Keratinocyte (primary cell): Measurements from ENCODE around the gene GH2. TPM values are rescaled to one million over a fixed set of nuclear protein-coding genes. Genes with fewer than 3 reads are reported as not detected.

ENCODE experiments used
- DNase-seq: peaks from one replicate; pipeline ENCODE4 v3.0.0-alpha.2; 2011; ENCODE audit warnings: low read depth, missing footprints, low spot score
- FAIRE-seq: peaks from 2 replicates; lab custom pipeline; 2011; peaks lifted over from hg19 to GRCh38; lab: Jason Lieb, UNC
- H2AFZ ChIP-seq: 2 replicates; pipeline ENCODE4 v1.6.0; 2012; ENCODE audit warnings: low read length, control low read depth, inconsistent platforms; ENCODE audit not compliant: control insufficient read depth
- H3K27ac ChIP-seq: 2 replicates; pipeline ENCODE4 v1.5.1; 2011; ENCODE audit warnings: low read length; ENCODE audit not compliant: control insufficient read depth, insufficient read depth
- H3K27me3 ChIP-seq: 3 replicates; pipeline ENCODE4 v1.6.0; 2011; ENCODE audit warnings: low read length; ENCODE audit not compliant: control insufficient read depth, insufficient read depth; ENCODE audit errors: extremely low read depth
- H3K36me3 ChIP-seq, 2 experiments: 2 replicates in 1 of 2; 3 replicates in 1 of 2; pipeline ENCODE4 v1.5.1; 2011; ENCODE audit warnings: low read length in 2 of 2, mild to moderate bottlenecking in 1 of 2; ENCODE audit not compliant: control insufficient read depth in 2 of 2, insufficient read depth in 2 of 2; ENCODE audit errors: extremely low read depth in 1 of 2
- H3K4me1 ChIP-seq: 3 replicates; pipeline ENCODE4 v1.5.1; 2011; ENCODE audit warnings: low read length; ENCODE audit not compliant: control insufficient read depth, insufficient read depth; ENCODE audit errors: extremely low read depth
- H3K4me2 ChIP-seq: 3 replicates; pipeline ENCODE4 v1.6.0; 2011; ENCODE audit warnings: low read depth, low read length; ENCODE audit not compliant: control insufficient read depth, insufficient read depth; ENCODE audit errors: extremely low read depth
- H3K4me3 ChIP-seq, 3 experiments: fragments of 200-600 bp in 1 of 3; sonication (generic) in 1 of 3; 2 replicates in 2 of 3; 3 replicates in 1 of 3; pipeline ENCODE4 v1.5.1; 2011 to 2016; ENCODE audit warnings: low read length in 3 of 3, mild to moderate bottlenecking in 3 of 3, control low read depth in 2 of 3, inconsistent platforms in 1 of 3, low read depth in 1 of 3, mixed read lengths in 1 of 3, mixed run types in 1 of 3, moderate library complexity in 1 of 3; ENCODE audit not compliant: control insufficient read depth in 2 of 3, insufficient read depth in 2 of 3; ENCODE audit errors: extremely low read depth in 1 of 3
- H3K79me2 ChIP-seq: 2 replicates; pipeline ENCODE4 v1.6.0; 2012; ENCODE audit warnings: low read length; ENCODE audit not compliant: control insufficient read depth, insufficient read depth
- H3K9ac ChIP-seq: 3 replicates; pipeline ENCODE4 v1.6.0; 2011; ENCODE audit warnings: low read length; ENCODE audit not compliant: control insufficient read depth, insufficient read depth; ENCODE audit errors: extremely low read depth
- H3K9me1 ChIP-seq: 3 replicates; pipeline ENCODE4 v1.6.0; 2011; ENCODE audit warnings: low read length; ENCODE audit not compliant: control insufficient read depth, insufficient read depth; ENCODE audit errors: extremely low read depth
- H3K9me3 ChIP-seq: 2 replicates; pipeline ENCODE4 v1.5.1; 2012; ENCODE audit warnings: low read depth, low read length; ENCODE audit not compliant: control insufficient read depth
- H4K20me1 ChIP-seq: 3 replicates; pipeline ENCODE4 v1.6.0; 2011; ENCODE audit warnings: low read length; ENCODE audit not compliant: control insufficient read depth, insufficient read depth; ENCODE audit errors: extremely low read depth
- EZH2 ChIP-seq: IDR thresholded peaks from one replicate; pipeline ENCODE4 v1.6.1; 2012; ENCODE audit warnings: inconsistent platforms, mild to moderate bottlenecking, low read length, moderate library complexity
- dilution Hi-C: fragments of 300-500 bp; cut with MboI; formaldehyde crosslinking; loops from one replicate; pipeline ENCODE4 v1.7.0; 2020; ENCODE audit warnings: low sequenced_read_pairs; ENCODE audit not compliant: extremely low pct_ligation_motif_present
- polyA plus RNA-seq, 5 experiments: library from polyadenylated mRNA; depleted of rRNA in 3 of 5; stranded (reverse) in 3 of 5; stranded (forward) in 1 of 5; unstranded in 1 of 5; fragments of >200 nt; gene quantifications; 1 replicate in 1 of 5; 2 replicates in 3 of 5; 3 replicates in 1 of 5; pipeline versions ENCODE4 v1.2.1 to v1.2.3, GENCODE V29; 2011 to 2012; ENCODE audit warnings: missing spikeins in 2 of 5, low read depth in 1 of 5, low replicate concordance in 1 of 5
- TF ChIP-seq, protein P1 (sequence below), 3 experiments: IDR thresholded peaks in 1 of 3; conservative IDR thresholded peaks in 1 of 3; optimal IDR thresholded peaks in 1 of 3; 2 replicates in 2 of 3; 3 replicates in 1 of 3; pipeline versions ENCODE3 to v1.5.1; 2011; ENCODE audit warnings: low read length in 3 of 3, mild to moderate bottlenecking in 3 of 3, moderate library complexity in 2 of 3, control low read depth in 1 of 3, inconsistent platforms in 1 of 3; ENCODE audit not compliant: insufficient read depth in 2 of 3; ENCODE audit errors: extremely low read depth in 1 of 3

Gene GH2
- polyA plus RNA-seq, 1 donor (not counting 4 experiments of a cell fraction or from before 2014, with no cell fraction given) = not detected

GRCh38 chr17:63928172-63928666 lies 46.5 kb upstream of the GH2 start:
- no peak for FAIRE-seq

GRCh38 chr17:63927464-63928171 lies 45.9 kb upstream of the GH2 start:
- H3K9ac ChIP-seq = no peak overlapping the region
- no peak for DNase-seq
- H3K9me1 ChIP-seq = no peaks in the 10 kb centered on the region
- peaks cover 7% of the 10 kb centered on the region for H3K27me3 ChIP-seq
- H3K4me2 ChIP-seq = no peak overlapping the region
- no peak overlapping the region for H2AFZ ChIP-seq
- no peaks in the 10 kb centered on the region for H3K9me3 ChIP-seq
- no peaks in the 10 kb centered on the region for H4K20me1 ChIP-seq
- no peaks in the 10 kb centered on the region for H3K36me3 ChIP-seq
- no peak overlapping the region for H3K27ac ChIP-seq
- TF ChIP-seq EZH2 = no peak
- TF ChIP-seq, protein P1, sequence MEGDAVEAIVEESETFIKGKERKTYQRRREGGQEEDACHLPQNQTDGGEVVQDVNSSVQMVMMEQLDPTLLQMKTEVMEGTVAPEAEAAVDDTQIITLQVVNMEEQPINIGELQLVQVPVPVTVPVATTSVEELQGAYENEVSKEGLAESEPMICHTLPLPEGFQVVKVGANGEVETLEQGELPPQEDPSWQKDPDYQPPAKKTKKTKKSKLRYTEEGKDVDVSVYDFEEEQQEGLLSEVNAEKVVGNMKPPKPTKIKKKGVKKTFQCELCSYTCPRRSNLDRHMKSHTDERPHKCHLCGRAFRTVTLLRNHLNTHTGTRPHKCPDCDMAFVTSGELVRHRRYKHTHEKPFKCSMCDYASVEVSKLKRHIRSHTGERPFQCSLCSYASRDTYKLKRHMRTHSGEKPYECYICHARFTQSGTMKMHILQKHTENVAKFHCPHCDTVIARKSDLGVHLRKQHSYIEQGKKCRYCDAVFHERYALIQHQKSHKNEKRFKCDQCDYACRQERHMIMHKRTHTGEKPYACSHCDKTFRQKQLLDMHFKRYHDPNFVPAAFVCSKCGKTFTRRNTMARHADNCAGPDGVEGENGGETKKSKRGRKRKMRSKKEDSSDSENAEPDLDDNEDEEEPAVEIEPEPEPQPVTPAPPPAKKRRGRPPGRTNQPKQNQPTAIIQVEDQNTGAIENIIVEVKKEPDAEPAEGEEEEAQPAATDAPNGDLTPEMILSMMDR (optimal IDR thresholded peaks at IDR 0.05 in 1 of 3, IDR thresholded peaks at IDR 0.05 in 1 of 3, conservative IDR thresholded peaks at IDR 0.05 in 1 of 3; ENCODE audit: extremely low read depth in 1 of 3, insufficient read depth in 2 of 3, low read length in 3 of 3) = no peak
- no peak for FAIRE-seq
- dilution Hi-C loops = no loop called here
- no peaks in the 10 kb centered on the region for H3K79me2 ChIP-seq
- peaks cover 10% of the 10 kb centered on the region for H3K4me1 ChIP-seq
- no peak overlapping the region for H3K4me3 ChIP-seq

More at GRCh38 chr17:63928172-63928666, 46.5 kb upstream of the GH2 start:
- Histone ChIP-seq H3K9me3 (no peaks in the 10 kb centered on the region), H4K20me1 (no peaks in the 10 kb centered on the region), H3K9ac (no peak overlapping the region), H3K27ac (no peak overlapping the region), H3K4me1 (peaks cover 10% of the 10 kb centered on the region), H3K79me2 (no peaks in the 10 kb centered on the region), H3K36me3 (no peaks in the 10 kb centered on the region), H3K4me2 (no peak overlapping the region), H3K27me3 (peaks cover 7% of the 10 kb centered on the region), H3K4me3 (no peak overlapping the region), H2AFZ (no peak overlapping the region), H3K9me1 (no peaks in the 10 kb centered on the region)
- no peak for TF ChIP-seq EZH2
- TF ChIP-seq, protein P1 (optimal IDR thresholded peaks at IDR 0.05 in 1 of 3, IDR thresholded peaks at IDR 0.05 in 1 of 3, conservative IDR thresholded peaks at IDR 0.05 in 1 of 3; ENCODE audit: extremely low read depth in 1 of 3, insufficient read depth in 2 of 3, low read length in 3 of 3) = no peak
- dilution Hi-C loops = no loop called here
- no peak for DNase-seq
